Measurements from ENCODE around the gene RMI2. TPM values are rescaled to one million over a fixed set of nuclear protein-coding genes. Genes with fewer than 3 reads are reported as not detected.

Gene RMI2
- total RNA-seq, 1 donor from 2014 or later = 32.5 TPM

- Mint-ChIP-seq H3K36me3 (ENCODE audit: insufficient read depth) (peaks cover 7% of the 10 kb centered on the region), H3K9me3 (ENCODE audit: low read depth) (no peaks in the 10 kb centered on the region), H3K4me1 (ENCODE audit: low read depth) (peaks cover 7% of the 10 kb centered on the region), H3K4me3 (ENCODE audit: low read depth) (no peak overlapping the region), H3K27ac (no peak overlapping the region), H3K27me3 (no peaks in the 10 kb centered on the region)
- DNase-seq (ENCODE audit: low spot score, unreplicated experiment) = no peak
- TF ChIP-seq CTCF (IDR thresholded peaks at IDR 0.05; ENCODE audit: unreplicated experiment) = no peak
Observed at GRCh38 chr16:11354407-11354732, 9.1 kb downstream of the RMI2 start.

- Mint-ChIP-seq H3K4me3 (ENCODE audit: low read depth) (no peak overlapping the region), H3K4me1 (ENCODE audit: low read depth) (peaks cover 11% of the 10 kb centered on the region), H3K36me3 (ENCODE audit: insufficient read depth) (peaks cover 7% of the 10 kb centered on the region), H3K27me3 (no peaks in the 10 kb centered on the region), H3K9me3 (ENCODE audit: low read depth) (no peaks in the 10 kb centered on the region), H3K27ac (no peak overlapping the region)
- TF ChIP-seq CTCF (IDR thresholded peaks at IDR 0.05; ENCODE audit: unreplicated experiment) = no peak
- DNase-seq (ENCODE audit: low spot score, unreplicated experiment) = no peak
Observed at GRCh38 chr16:11354733-11355574, 9.7 kb downstream of the RMI2 start.

GRCh38 chr16:11355862-11356261, 10.6 kb downstream of the RMI2 start:
- H3K36me3 Mint-ChIP-seq (ENCODE audit: insufficient read depth) = peaks cover 7% of the 10 kb centered on the region
- H3K4me1 Mint-ChIP-seq (ENCODE audit: low read depth) = peaks cover 11% of the 10 kb centered on the region
- DNase-seq (ENCODE audit: low spot score, unreplicated experiment) = no peak
- peak overlapping the region; percentile 56 for H3K27ac Mint-ChIP-seq
- no peaks in the 10 kb centered on the region for H3K9me3 Mint-ChIP-seq (ENCODE audit: low read depth)
- H3K4me3 Mint-ChIP-seq (ENCODE audit: low read depth) = no peak overlapping the region
- no peaks in the 10 kb centered on the region for H3K27me3 Mint-ChIP-seq
- TF ChIP-seq CTCF (IDR thresholded peaks at IDR 0.05; ENCODE audit: unreplicated experiment) = no peak

- Mint-ChIP-seq H3K27ac (no peak overlapping the region), H3K27me3 (no peaks in the 10 kb centered on the region), H3K4me3 (ENCODE audit: low read depth) (no peak overlapping the region), H3K36me3 (ENCODE audit: insufficient read depth) (peaks cover 7% of the 10 kb centered on the region), H3K9me3 (ENCODE audit: low read depth) (no peaks in the 10 kb centered on the region), H3K4me1 (ENCODE audit: low read depth) (peaks cover 15% of the 10 kb centered on the region)
- peak; percentile 65 for TF ChIP-seq CTCF (IDR thresholded peaks at IDR 0.05; ENCODE audit: unreplicated experiment)
- peak; percentile 35 for DNase-seq (ENCODE audit: low spot score, unreplicated experiment)
Observed at GRCh38 chr16:11356573-11357331, 11.5 kb downstream of the RMI2 start.

GRCh38 chr16:11358531-11358930, 13.3 kb downstream of the RMI2 start:
- Mint-ChIP-seq H3K36me3 (ENCODE audit: insufficient read depth) (peaks cover 2% of the 10 kb centered on the region), H3K4me3 (ENCODE audit: low read depth) (no peak overlapping the region), H3K4me1 (ENCODE audit: low read depth) (peaks cover 22% of the 10 kb centered on the region), H3K27ac (no peak overlapping the region), H3K9me3 (ENCODE audit: low read depth) (no peaks in the 10 kb centered on the region), H3K27me3 (no peaks in the 10 kb centered on the region)
- no peak for TF ChIP-seq CTCF (IDR thresholded peaks at IDR 0.05; ENCODE audit: unreplicated experiment)
- no peak for DNase-seq (ENCODE audit: low spot score, unreplicated experiment)

All from progenitor cell of endocrine pancreas (in vitro differentiated cells).